Measurements from ENCODE around the gene CENPL.

DNA sequence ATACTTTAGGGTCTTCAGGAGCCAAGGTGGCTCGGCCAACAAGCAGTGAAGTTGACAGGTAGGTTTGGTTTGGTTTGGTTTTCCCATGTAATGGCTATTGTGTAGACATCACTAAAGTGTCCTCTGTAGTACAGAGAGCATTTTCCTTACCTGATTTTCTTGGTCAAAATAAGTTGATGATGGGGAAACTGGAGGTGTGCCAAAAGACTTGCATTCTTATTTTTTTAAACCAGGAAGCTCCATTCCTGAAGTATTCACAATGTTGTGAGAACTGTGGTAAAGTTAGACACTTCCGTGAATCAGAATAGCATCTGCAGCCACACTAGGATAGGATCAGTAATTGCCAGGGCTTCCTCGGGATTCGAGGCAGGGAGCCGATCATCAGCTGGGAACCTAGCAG is 46.4 kb upstream of the CENPL start:
- TF ChIP-seq TEAD4 (IDR thresholded peaks at IDR 0.05; ENCODE audit: low read length) (no peak), TEAD4 (CRISPR knock-in tag; IDR thresholded peaks at IDR 0.05; ENCODE audit: borderline replicate concordance) (no peak), EZH2 (IDR thresholded peaks at IDR 0.05; ENCODE audit: borderline replicate concordance, low read depth, low read length) (no peak)
- TF ChIP-seq, protein P1, sequence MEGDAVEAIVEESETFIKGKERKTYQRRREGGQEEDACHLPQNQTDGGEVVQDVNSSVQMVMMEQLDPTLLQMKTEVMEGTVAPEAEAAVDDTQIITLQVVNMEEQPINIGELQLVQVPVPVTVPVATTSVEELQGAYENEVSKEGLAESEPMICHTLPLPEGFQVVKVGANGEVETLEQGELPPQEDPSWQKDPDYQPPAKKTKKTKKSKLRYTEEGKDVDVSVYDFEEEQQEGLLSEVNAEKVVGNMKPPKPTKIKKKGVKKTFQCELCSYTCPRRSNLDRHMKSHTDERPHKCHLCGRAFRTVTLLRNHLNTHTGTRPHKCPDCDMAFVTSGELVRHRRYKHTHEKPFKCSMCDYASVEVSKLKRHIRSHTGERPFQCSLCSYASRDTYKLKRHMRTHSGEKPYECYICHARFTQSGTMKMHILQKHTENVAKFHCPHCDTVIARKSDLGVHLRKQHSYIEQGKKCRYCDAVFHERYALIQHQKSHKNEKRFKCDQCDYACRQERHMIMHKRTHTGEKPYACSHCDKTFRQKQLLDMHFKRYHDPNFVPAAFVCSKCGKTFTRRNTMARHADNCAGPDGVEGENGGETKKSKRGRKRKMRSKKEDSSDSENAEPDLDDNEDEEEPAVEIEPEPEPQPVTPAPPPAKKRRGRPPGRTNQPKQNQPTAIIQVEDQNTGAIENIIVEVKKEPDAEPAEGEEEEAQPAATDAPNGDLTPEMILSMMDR (IDR thresholded peaks at IDR 0.05 in 2 of 3, conservative IDR thresholded peaks at IDR 0.05 in 1 of 3; ENCODE audit: insufficient read depth in 2 of 3, low read depth in 1 of 3, low read length in 3 of 3), result no peak
